Activated CD4-positive, alpha-beta T cell treated with anti-CD3 and anti-CD28 coated beads, Interleukin-2, Interleukin-6, amounts not matched to agents 100 ng/mL and 50 ng/mL, durations not matched to agents 16 hours and 8 hours (primary cell): Measurements from ENCODE around the gene CDCA5.

ENCODE experiments used
- DNase-seq: peaks from one replicate; pipeline ENCODE4 v3.0.0-alpha.2; 2020

CDCA5 gene, protein sequence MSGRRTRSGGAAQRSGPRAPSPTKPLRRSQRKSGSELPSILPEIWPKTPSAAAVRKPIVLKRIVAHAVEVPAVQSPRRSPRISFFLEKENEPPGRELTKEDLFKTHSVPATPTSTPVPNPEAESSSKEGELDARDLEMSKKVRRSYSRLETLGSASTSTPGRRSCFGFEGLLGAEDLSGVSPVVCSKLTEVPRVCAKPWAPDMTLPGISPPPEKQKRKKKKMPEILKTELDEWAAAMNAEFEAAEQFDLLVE

DNA sequence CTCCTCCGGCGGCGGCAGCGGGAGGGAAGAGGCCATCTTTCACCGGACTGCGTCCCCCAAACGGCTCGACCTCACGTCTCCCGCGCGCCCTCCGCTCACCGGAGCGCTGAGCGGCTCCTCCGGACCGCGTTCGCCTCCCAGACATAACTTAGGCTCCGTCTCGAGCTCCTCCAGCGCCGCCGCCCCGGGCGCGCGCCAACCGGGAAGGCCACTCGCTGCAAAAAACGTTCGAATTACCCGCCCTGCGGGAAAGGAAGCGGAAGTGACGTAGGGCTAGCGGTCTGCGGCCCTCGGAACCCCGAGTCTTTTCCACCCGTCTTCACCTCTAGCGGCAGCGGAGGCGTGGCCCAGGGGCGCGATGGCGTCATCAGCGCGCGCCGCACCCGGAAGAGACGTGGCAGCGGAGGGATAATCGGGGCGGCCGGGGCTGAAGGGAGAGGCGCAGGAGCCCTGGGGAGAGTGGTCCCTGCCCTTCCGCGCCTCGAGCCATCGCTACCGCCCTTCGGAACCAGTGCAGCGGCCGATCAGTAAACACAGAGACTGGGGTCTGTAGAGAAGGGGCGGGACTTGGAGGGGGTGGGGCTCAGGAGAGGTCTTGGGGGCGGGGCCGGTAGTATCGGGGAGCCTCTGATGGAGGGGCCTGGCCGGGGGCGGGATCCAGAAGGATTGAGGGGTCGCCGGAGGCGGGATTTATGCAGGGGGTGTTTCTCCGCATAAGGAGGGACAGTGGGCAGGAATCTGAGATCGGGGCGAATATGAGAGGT lies at the start of gene CDCA5, which contains the start of gene ZFPL1:
CDCA5 (minus strand) TSS at position 207 of the 764 bp plus-strand sequence; CDS start at position 145, 62 bp downstream.
ZFPL1 (plus strand) TSS at position 389 of the 764 bp plus-strand sequence. CDS start 477 bp downstream, outside the sequence.
- DNase-seq, result peak; percentile 98

DNA sequence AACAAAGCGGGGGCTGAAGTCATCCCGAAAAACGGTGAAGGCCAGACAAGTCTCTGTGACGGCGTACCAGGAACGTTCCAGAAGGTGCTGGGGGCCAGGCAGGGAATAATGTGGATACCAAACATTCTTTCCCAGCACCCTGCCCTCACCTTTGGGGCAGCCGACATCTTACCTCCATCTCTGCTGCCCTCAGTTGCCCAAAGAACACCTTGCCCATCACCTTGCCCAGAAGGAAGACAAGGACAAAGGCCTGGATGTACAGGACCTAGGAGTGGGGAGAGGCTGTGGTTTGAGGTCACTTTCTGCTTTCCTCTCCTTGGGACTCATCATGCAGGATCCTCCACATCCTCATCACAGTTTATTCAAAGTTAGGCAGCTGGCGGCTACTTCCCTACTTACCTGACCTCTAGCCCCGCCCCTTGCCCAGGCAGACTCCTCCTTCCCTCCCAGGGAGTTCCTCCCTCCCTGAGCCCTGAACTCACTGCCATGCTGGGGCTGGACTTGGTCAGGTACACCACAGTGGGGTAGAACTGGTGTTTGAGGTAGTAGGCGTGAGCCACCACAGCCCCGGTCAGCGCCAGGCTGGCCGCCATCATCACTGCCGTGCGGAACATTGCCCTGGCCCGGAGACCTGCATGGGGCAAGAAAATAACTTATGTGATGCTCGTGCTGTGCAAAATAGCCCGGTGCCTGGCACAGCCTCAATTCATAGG lies 49.3 kb upstream of the CDCA5 start:
- peak; percentile 67 for DNase-seq

DNA sequence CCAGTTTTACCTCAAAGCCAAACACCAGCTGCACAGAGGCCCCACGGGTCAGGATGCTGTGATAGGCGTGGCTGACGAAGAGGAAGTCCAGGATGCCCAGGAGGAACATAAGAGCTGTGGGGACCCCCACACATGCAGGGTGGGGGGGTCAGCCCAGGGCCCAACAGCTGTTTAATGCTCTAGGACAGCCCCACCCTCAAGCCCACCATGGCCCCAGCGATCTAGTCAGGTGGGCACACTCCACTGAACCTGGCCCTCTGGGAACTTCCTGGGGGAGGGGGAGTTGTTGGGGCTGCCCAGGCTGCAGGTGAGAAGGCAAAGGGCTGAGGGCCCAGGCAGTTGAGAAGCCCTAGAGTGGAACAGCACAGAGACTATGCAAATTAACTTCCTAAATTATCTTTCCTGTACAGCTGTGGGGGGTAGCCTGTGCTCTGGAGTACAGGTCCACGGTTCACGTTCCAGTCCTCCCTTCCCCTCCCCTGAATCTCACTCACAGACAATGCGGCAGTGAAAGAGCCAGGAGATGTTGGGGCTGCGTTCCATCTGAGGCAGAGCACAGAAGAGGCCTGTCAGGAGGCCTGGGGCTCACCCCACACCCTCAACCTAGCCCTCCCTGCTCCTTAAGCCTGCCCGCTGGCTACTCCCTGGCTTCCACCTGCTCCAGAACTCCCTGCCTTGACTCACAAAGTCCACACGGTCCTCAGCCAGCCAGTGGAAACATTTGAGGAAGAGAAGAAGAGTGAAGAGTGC lies 48.6 kb upstream of the CDCA5 start:
- DNase-seq, result no peak

DNA sequence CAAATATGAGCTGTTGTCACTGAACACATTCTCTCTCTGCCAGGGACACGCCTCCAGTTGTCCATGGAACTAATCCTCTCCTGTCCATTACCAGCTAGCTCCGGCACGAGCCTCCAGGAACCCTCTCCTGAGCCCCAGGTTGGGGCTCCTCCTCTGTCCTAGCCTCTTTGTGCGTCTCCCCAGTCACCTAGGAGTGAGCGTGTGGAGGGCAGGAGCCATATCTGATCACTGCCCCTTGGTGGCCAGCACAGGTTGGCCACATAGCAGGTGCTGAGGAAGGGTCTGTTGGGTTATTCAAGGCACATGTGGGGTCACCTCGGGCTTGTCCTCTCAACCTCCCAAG lies 48.0 kb upstream of the CDCA5 start:
- no peak for DNase-seq

DNA sequence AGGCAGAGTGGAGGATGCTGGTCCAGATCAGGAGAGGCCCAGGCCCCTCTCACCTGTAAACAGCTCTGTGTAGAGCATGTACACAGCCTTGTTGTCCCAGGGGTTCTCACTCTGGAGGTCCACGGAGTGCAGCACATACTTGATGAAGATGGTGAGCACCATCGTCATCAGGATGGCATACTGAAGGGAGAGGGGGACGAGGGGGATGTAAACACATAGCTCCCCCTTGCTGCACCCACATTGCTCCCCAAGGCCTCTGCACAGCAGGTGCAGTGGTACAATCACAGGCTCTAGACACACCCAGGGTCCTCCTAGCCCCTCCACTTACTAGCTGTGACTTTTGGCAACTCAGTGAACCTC lies 47.6 kb upstream of the CDCA5 start:
- no peak for DNase-seq

DNA sequence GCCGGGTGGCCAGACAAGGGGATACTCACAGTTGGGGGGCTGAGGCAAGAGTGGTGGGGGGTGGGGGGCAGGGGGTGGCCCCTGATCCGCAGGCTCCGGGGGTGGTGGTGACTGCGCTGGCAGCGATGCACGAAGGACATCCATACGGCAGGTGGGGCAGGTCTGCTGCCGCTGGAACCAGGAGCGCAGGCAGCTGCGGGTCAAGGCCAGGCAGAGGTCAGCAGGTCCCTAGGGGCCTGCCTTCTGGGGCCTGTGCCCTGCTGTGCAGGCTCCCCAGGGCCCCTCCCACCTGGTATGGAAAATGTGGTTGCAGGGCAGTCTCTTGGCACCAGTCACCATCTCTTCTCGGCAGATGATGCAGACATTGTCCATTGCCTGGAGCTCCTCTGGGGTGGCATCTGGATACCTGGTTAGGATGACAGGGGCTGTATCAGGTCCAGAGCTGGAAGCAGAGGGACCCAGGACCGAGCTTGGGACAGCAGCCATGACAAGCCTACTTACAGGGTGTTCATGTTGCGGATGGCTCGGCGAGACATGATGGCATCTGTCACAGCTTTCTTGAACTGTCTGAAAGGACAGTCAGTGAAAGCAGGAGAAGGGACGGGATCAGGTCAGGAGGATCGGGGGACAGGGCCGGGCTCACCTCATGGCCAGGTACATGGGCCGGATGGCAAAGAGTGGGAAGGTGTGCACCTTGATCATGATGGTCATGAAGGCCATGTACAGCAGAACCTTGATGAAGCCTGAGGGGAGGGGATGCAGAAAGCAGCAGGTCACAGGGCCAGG lies 47.0 kb upstream of the CDCA5 start:
- DNase-seq, result no peak

DNA sequence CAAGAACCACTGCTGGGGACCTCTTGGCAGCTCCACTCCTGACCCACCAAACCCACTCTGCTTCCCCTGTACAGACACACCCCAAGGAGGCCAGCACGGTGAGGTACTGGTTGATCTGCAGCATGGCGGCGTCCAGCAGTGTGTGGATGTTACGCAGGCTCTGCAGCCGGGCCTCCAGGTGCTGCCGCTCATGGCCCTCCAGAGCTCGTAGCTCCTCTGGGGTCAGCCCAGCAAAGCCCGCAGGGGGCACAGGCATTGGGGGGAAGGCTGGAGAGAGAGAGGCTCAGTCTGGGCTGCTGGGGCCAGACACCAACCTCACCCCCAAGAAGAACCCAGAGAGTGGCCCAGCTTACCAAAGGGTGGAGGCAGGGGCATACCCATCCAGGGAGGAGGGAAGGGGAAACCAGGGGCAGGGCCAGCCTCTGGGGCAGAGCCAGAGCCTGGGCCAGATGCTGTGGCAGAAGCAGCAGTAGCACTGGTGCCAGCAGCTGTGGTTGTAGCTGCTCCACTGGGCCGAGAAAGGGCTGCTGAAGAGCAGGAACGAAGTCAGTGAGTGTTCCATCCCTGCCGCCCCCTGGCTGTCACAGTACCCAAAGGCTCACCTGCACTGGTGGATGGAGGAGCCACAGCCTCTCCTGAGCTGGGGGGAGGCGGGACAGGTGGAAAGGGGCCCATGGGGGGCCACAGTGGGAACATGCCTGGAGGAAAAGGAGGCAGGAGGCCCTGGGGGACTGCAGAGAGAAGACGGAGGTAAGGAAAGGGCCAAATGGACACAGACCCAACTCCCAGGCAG lies 46.0 kb upstream of the CDCA5 start:
- no peak for DNase-seq

DNA sequence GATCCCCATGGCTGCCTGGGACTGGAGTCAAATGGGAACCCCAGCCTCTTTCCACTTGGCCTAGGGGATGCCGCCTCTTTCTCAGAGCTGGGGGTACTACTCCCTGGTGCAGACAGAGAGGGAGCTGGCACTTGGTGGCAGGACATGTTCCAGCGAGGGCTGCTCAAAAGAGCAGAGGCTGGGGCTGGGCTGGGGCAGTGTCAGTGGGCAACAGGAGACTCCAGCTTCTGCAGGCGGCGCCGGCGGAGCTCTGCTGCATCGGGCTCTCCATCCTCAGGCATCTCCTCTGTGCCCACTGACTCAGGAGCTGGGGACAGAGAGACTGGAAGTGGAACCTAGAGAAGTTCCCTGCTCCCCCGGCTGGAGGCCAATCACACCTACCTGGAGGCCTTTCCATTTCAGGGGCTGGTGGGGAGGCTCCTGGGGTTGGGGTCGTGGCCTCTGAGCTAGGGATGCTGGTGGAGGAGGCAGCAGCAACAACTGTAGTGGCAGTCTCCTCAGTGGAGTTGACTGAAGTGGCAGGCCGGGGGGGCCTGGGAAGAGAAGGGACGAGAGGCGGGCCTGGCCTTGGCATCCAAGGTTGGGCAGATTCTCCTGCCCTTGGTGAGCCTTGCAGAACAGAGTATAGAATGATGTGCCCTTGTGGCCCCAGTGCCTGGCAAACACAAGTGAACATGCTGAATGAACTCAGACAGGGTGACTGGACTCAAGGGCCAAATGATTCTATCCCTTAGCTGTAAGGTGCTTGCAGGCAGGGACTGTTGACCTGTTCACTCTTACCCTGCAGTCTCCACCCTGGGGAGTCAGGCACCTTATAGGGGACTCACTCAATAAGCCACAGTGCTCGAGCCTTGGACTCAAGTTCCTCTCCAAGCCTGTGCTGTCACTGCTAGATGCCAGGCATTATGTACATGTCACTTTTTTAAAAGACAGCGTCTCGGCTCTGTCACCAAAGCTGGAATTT lies 44.6 kb upstream of the CDCA5 start:
- DNase-seq, result no peak

DNA sequence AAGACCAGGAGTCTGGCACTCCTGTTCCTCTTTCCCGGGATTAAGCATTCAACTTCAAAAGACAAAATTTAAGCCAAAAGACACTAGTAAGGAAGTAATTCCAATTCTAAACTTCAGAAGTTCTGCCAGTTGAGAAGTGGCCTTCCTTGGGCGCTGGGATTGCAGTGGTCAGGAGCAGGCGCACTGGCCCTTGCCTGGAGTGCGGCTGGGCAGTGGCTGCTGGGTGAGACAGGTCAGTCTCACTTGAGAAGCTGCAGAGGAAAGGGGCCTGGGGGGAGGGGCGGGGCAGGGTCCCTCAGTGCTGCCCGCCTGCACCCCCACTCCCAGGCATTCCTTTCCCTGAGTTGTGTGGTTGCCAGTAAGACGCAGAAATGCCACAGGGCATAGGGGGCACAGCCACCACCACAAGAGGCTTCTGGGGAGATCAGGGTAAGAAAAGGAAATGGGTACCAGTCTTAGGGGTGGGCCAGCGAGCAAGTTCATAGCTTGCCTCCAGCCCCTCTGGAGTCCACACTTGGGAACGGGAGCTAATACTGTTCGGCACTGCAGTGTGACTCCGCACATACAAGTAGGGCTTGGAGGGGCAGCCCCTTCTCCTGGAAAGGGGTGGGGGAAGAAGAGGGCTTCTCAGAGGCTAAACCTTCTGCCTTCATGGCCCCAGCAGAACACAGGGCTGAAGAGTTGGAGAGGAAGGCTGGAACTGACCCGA lies 43.8 kb upstream of the CDCA5 start:
- DNase-seq, result no peak

DNA sequence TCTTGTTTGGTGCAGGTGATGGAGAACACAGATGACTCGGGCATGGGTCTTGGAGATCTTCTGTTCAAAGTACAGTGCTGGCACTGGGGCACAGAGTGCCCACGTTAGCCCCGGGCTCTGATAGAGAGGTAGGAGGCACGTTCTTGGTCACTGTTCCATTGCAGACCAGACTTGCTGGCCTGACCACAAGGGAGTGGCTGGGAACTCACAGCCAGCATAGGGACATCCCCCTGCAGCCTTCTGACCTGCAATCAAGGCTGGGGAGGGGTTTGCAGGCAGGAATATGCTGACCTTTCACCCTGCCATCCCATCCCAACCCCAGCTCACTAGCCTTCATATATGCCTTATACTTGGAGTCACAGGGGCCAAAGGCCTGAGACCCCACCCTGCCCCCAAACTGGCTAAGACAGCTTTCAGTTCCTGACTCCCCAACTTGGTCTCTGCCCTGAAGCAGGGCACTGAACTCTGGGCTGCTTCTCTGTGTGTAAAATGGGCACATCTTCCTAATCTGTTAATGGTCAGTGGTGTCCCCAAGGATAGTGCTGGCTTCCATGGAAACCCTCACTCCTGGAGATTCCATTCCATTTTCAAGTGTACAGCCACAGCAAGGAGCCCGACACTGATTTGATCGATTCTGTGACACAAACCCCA lies 42.9 kb upstream of the CDCA5 start:
- no peak for DNase-seq

DNA sequence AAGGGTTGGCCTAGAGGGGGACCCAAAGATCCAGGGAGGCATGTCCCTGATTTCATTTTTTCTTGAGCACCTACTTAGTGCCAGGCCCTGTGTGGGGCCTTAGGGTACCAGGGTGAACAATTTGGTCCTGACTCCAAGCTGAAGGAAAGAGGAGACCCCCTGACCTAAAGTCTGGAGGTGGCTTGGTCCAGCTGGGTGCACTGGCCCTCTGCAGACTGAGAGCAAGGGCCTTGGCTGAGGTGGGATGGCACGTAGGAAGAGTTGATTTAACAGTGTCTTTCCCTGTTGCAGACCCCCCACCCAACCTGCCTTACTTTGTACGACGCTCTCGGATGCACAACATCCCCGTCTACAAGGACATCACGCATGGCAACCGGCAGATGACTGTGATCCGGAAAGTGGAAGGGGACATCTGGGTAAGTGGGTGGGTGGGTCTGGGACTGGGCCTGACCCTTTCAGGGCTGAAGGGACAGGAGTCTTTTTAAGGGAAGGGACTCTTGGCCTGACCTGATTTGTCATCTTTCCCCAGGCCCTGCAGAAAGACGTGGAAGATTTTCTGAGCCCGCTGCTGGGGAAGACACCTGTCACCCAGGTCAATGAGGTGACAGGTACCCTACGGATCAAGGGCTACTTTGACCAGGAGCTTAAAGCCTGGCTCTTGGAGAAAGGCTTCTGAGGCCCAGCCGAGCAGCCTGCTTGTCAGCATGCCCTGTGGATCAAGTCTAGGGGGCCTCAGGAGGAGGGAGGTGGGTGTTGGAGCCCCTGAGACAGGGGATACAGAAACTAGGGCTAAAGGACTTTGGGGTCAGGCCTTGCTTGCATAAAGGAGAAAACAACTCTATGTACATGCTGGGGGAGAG lies 41.6 kb upstream of the CDCA5 start:
- DNase-seq, result no peak

DNA sequence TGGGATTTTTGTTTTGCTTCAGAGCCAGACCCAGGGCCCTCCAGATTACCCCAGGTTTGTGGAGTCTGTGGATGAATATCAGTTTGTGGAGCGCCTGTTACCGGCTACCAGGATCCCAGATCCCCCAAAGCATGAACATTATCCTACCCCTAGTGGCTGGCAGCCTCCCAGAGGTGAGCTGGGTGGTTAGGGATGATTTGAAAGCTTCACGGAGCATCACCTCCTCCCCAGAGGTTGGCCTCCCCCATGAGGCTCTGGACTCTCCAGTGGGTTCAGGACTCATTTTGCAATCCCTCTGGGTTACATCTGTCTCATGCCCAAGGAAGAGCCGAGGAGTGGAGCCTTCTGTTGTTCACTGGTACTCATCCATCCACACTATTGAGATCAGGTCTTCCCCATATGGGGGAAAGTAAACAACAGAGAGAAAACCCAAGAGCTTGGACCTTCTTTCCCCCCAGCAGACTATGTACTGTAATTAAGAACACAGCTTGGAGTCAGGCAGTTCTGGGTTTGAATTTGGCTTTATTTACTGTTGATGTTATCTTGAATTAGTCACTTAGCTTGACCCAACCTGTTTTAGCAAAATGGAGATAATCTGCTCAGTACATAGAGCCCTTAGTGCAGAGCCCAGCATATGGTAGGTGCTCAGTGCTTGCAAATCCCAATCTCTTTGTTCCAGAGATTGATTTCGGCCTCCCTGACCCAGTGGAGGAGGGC lies 40.8 kb upstream of the CDCA5 start:
- DNase-seq, result no peak

DNA sequence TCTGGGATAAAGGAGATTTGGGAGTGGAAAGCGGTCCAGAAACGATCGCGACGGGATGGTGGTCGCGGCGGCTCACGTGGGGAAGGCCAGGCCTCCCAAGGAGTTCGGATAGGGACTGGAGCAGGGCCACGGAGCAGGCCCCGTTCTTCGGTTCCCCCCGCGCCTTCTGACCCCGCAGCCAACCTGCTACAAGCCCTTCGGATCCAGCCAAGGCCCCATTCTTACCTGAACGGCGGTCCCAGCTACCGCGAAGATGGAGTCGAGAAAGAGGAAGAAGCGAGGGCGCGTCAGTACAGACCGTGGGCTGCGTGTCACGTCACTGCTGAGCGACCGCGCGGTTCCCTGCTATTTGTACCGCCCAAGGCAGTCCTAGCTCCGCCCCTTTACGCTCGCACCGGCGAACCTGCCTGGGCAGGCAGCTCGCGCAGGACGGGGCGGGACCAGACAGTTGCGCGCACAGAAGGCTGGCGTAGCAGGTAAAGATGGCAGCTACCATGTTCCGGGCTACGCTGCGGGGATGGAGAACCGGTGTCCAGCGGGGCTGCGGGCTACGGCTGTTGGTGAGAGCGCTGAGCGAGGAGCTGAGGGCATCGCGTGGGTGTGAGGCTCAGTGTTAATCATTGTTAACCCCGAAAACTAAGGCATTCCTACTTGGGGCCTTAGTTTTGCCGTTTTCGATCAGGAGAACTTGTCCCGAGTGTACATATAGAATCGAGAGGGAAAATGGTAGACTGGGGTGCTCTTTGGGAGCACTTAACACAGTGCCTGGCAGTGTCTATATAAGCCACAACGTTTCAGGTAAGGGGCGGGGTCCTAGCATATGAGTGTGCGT lies 38.2 kb upstream of the CDCA5 start, which contains the start of the genes FAU and MRPL49:
FAU (minus strand) TSS at position 270 of the 832 bp plus-strand sequence. CDS start 321 bp downstream, outside the sequence.
MRPL49 (plus strand) TSS at position 457 of the 832 bp plus-strand sequence; CDS start at position 483, 26 bp downstream.
- peak; percentile 99 for DNase-seq

DNA sequence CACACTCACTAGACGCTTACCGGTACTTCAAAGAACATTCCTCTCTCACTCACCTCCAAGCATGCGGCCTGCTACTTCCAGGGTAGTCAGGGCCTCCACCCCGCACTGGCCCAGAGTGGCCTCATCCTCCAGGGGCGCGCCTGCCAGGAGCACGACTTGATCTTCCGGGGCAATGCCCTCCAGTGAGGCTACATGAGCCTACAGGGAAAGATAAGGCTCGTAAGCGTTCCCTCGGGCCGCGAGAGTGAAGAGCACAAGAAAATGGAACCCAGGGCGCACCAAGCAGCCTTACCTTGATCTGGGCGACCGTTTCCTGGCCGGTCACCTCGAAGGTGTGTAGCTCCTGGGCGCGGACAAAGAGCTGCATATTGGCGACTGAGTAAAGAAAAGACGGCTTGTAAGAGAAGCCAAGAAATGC lies 37.6 kb upstream of the CDCA5 start:
- no peak for DNase-seq

DNA sequence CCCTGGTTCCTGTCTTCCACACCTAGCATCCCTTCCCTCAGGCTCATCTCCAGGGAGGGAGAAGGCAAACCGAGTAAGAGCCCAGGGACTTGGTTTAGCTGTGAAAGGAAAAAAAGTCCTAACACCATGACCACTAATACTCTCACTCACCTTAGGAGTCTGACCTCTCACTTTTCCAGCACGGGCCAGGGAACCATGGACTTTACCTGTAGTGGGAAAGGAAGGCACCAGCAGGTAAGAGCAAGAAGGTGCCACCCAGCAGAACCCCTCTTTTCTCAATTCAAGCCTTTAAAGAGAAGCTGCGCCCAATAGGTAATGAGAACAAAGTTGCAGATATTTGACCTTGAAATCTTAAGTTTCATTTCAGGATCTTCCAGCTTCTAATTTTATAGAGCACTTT lies 37.0 kb upstream of the CDCA5 start:
- DNase-seq, result no peak

DNA sequence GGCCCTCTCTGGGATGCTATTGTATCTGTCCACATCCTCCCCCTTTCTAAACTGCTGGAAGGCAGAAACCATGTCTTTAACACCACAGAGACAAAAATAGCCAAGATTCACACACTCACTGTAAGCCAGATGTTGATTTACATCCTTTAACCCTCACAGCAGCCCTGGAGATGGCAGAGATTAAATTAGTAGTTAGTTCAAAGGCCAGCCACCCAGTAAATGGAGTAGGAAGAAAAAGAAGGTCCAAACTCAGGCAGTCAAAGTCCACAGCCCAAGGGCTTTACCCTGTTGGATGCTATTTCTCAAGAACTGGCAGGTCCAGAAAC lies 35.8 kb upstream of the CDCA5 start:
- DNase-seq, result no peak
